Liver (tissue), 10 donors: ENCODE measurements around the gene KICS2. TPM values are rescaled to one million over a fixed set of nuclear protein-coding genes. Genes with fewer than 3 reads are reported as not detected.

Experiments used
- DNase-seq: peaks from one replicate; pipeline ENCODE4 v3.0.0-alpha.2; 2017; ENCODE audit warnings: low spot score
- H3K27ac ChIP-seq, 2 donors: one replicate each; pipeline ENCODE4 v1.7.0; 2013; ENCODE audit warnings: inconsistent platforms in 2 of 2, low read length in 2 of 2, control low read depth in 1 of 2, low read depth in 1 of 2, mild to moderate bottlenecking in 1 of 2
- H3K27me3 ChIP-seq, 4 donors: one replicate each; pipeline versions ENCODE4 v1.6.1 to v1.7.0; 2013; ENCODE audit warnings: low read length in 3 of 4, inconsistent platforms in 1 of 4, mild to moderate bottlenecking in 1 of 4, moderate library complexity in 1 of 4; ENCODE audit not compliant: control insufficient read depth in 4 of 4, insufficient read depth in 4 of 4
- H3K36me3 ChIP-seq, 4 donors: one replicate each; pipeline versions ENCODE4 v1.6.1 to v1.7.0; 2013; ENCODE audit warnings: low read length in 3 of 4, mild to moderate bottlenecking in 3 of 4, low read depth in 1 of 4, moderate library complexity in 1 of 4; ENCODE audit not compliant: control insufficient read depth in 4 of 4, insufficient read depth in 3 of 4
- H3K4me1 ChIP-seq, 4 donors: one replicate each; pipeline versions ENCODE4 v1.6.1 to v1.7.0; 2013; ENCODE audit warnings: low read length in 3 of 4, mild to moderate bottlenecking in 3 of 4, moderate library complexity in 1 of 4; ENCODE audit not compliant: control insufficient read depth in 4 of 4, insufficient read depth in 4 of 4
- H3K4me3 ChIP-seq, 3 donors: one replicate each; pipeline versions ENCODE4 v1.6.1 to v1.7.0; 2013; ENCODE audit warnings: low read length in 3 of 3, control low read depth in 1 of 3, low read depth in 1 of 3, mild to moderate bottlenecking in 1 of 3
- H3K9ac ChIP-seq, 2 donors: one replicate each; pipeline ENCODE4 v1.7.0; 2013; ENCODE audit warnings: low read length in 2 of 2, mild to moderate bottlenecking in 2 of 2, moderate library complexity in 2 of 2, control low read depth in 1 of 2, low read depth in 1 of 2
- H3K9me3 ChIP-seq, 4 donors: one replicate each; pipeline versions ENCODE4 v1.6.1 to v1.7.0; 2013; ENCODE audit warnings: low read length in 3 of 4; ENCODE audit not compliant: control insufficient read depth in 4 of 4
- RXRA ChIP-seq, 2 donors: IDR thresholded peaks; 2 replicates each; pipeline ENCODE4 v1.6.1; 2017 to 2018; ENCODE audit warnings: antibody characterized with exemption in 2 of 2, mild to moderate bottlenecking in 1 of 2
- TAF1 ChIP-seq: conservative IDR thresholded peaks from 2 replicates; pipeline ENCODE4 v1.6.1; 2016; ENCODE audit warnings: antibody characterized with exemption, mild to moderate bottlenecking
- WGBS: extraction: QIAGEN DNeasy Blood & Tissue Kit; methylation state at CpG from one replicate; pipeline ENCODE4 v1.1.7; 2013; 5-methylcytosine and 5-hydroxymethylcytosine counted together
- polyA plus RNA-seq, 2 donors: library from polyadenylated mRNA; stranded (reverse) in 1 of 2; unstranded in 1 of 2; fragments of 200-250 nt in 1 of 2; fragments of >200 nt in 1 of 2; fragmentation: Nextera tagmentation in 1 of 2; extraction: Ambion mirVana in 1 of 2; gene quantifications; one replicate each; pipeline versions ENCODE4 v1.2.1 to v1.2.3, GENCODE V29; 2013 to 2015
- small RNA-seq: library from RNA; depleted of rRNA; stranded (forward); fragments of <200 nt; gene quantifications from one replicate; pipeline ENCODE3, GENCODE V24; 2014
- total RNA-seq, 2 donors: library from RNA; depleted of rRNA; stranded (reverse); fragments of >200 nt; gene quantifications; one replicate each; pipeline ENCODE4 v1.2.3, GENCODE V29; 2014
- donor health status: healthy.
- donor health status: healthy.
- donor health status: healthy.
- donor health status: healthy.
- donor health status: healthy.

Gene KICS2
- total and polyA plus RNA-seq, 4 donors = 3.4 to 10.7 (median 5.3) TPM

DNA sequence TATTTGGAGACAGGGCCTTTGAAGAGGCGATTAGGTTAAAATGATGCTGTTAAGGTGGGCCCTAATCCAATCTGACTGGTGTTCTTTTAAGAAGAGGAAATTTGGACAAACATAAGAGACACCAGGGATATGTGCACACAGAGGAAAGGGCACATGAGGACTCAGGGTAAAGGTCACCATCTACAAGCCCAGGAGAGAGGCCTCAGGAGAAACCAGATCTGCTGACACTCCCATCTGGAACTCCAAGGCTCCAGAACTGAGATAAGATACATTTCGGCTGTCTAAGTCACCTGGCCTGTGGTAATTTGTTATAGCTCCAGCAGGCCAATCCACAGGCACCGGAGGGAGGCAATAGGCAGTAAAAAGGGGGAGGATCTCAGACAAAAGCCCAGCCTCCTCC, 48.6 kb downstream of the KICS2 start:
- Histone ChIP-seq H3K4me1 (peaks cover 0 to 5% (median 1%) of the 10 kb centered on the region in 4 donors), H3K27ac (no peak overlapping the region), H3K9me3 (no peaks in the 10 kb centered on the region), H3K4me3 (no peak overlapping the region), H3K36me3 (no peaks in the 10 kb centered on the region), H3K9ac (no peak overlapping the region), H3K27me3 (no peaks in the 10 kb centered on the region)
- DNase-seq = no peak
- whole genome bisulfite sequencing = 80% methylated on average over 3 of the region's 3 CpGs
- peak in 1 of 2 donors; percentile 13 for TF ChIP-seq RXRA (IDR thresholded peaks at IDR 0.05)
- no peak for TF ChIP-seq TAF1

Small RNA genes within 50 kb of the gene (small RNA-seq; reads per million reads assigned to genes)
- gene RNU5A-7P (not detected), gene RNU6-1009P (not detected)

Other genes with a start within 250 kb of the KICS2 start
- gene C12orf56, start 168.5 kb upstream of the KICS2 start, total RNA-seq = under 1 TPM; 0.08 to 0.47 TPM
- gene C12orf56, start 168.5 kb upstream of the KICS2 start, polyA plus RNA-seq = under 1 TPM in 1 of 2 donors, not detected in 1; 0.24 TPM
- gene XPOT, start 182.1 kb upstream of the KICS2 start, total RNA-seq = 10 to 100 TPM; 23.4 to 44.8 TPM
- gene XPOT, start 182.1 kb upstream of the KICS2 start, polyA plus RNA-seq = 10 to 100 TPM; 16.7 to 24.3 TPM
- 10 to 100 TPM; 16.7 to 20.7 TPM for gene TBK1, start 229.8 kb upstream of the KICS2 start, total RNA-seq
- gene TBK1, start 229.8 kb upstream of the KICS2 start, polyA plus RNA-seq = 10 to 100 TPM in 1 of 2 donors, 1 to 10 TPM in 1; 7.6 to 11.1 TPM